Upper lobe of left lung (tissue), 6 donors: ENCODE data around the gene HOXD12. TPM values are rescaled to one million over a fixed set of nuclear protein-coding genes. Genes with fewer than 3 reads are reported as not detected.

ENCODE experiments used
- ATAC-seq, 2 donors: fragments of 200-7000 bp; cut with Tn5 transposase; one replicate each; pipeline ENCODE4 v1.9.1; 2022; ENCODE audit warnings: mild to moderate bottlenecking in 2 of 2, moderate library complexity in 2 of 2; ENCODE audit not compliant: low FRiP score in 2 of 2
- DNase-seq, 2 donors: peaks; one replicate each; pipeline ENCODE4 v3.0.0-alpha.2; 2019 to 2020
- H3K27ac ChIP-seq, 4 donors: fragments of 200-600 bp; sonication (generic); one replicate each; pipeline ENCODE4 v1.5.1; 2016 to 2019
- H3K27me3 ChIP-seq, 4 donors: fragments of 200-600 bp; sonication (generic); one replicate each; pipeline ENCODE4 v1.5.1; 2017 to 2019
- H3K36me3 ChIP-seq, 4 donors: fragments of 200-600 bp; sonication (generic); one replicate each; pipeline ENCODE4 v1.5.1; 2016 to 2019
- H3K4me1 ChIP-seq, 4 donors: fragments of 200-600 bp; sonication (generic); one replicate each; pipeline ENCODE4 v1.5.1; 2018 to 2019
- H3K4me3 ChIP-seq, 4 donors: fragments of 200-600 bp; sonication (generic); one replicate each; pipeline ENCODE4 v1.5.1; 2017 to 2019; ENCODE audit warnings: mild to moderate bottlenecking in 2 of 4, moderate library complexity in 1 of 4
- H3K9me3 ChIP-seq, 4 donors: fragments of 200-600 bp; sonication (generic); one replicate each; pipeline ENCODE4 v1.5.1; 2018 to 2019
- EP300 ChIP-seq, 4 donors: sonication (generic); formaldehyde crosslinking; IDR thresholded peaks; one replicate each; pipeline ENCODE4 v1.5.1; 2017; ENCODE audit warnings: antibody characterized with exemption in 4 of 4, control low read depth in 2 of 4
- POLR2A ChIP-seq, 4 donors: fragments of 450-650 bp; IDR thresholded peaks; one replicate each; pipeline ENCODE4 v1.5.1; 2016 to 2017; ENCODE audit warnings: antibody characterized with exemption in 4 of 4, mild to moderate bottlenecking in 2 of 4
- POLR2AphosphoS5 ChIP-seq, 2 donors: sonication (generic); formaldehyde crosslinking; IDR thresholded peaks; one replicate each; pipeline ENCODE4 v1.5.1; 2017; ENCODE audit warnings: antibody characterized with exemption in 2 of 2
- WGBS, 2 donors: methylation state at CpG; one replicate each; pipeline ENCODE4 v1.1.5; 2017 to 2018; 5-methylcytosine and 5-hydroxymethylcytosine counted together
- total RNA-seq, 6 donors: library from RNA; depleted of rRNA in 4 of 6; stranded (reverse); fragments of >200 nt in 4 of 6; gene quantifications; one replicate each; pipeline versions ENCODE4 v1.1.0 to v1.2.1, GENCODE V29; 2016 to 2021
- TF ChIP-seq, protein P1 (sequence below), 6 experiments: fragments of 450-650 bp in 4 of 6; fragments of 200-600 bp in 2 of 6; sonication (generic) in 2 of 6; IDR thresholded peaks; one replicate each; pipeline ENCODE4 v1.5.1; 2016 to 2019; ENCODE audit warnings: antibody characterized with exemption in 6 of 6
- donor health status: DM: no; HTN: no; CAD: no; lungs with moderate emphysema.
- donor health status: DM: no; HTN: yes; CAD: no; lungs with severe emphysema.

The HOXD12 gene
- total RNA-seq, 6 donors from 2014 or later: not detected

GRCh38 chr2:176095421-176095820 is 4.2 kb upstream of the HOXD12 start:
- DNase-seq (no peak), ATAC-seq (no peak)
- H3K27ac ChIP-seq: no peak overlapping the region
- H3K4me3 ChIP-seq: no peak overlapping the region
- H3K4me1 ChIP-seq: peaks cover 30 to 51% (median 33%) of the 10 kb centered on the region in 4 donors
- peaks cover 0 to 98% (median 57%) of the 10 kb centered on the region in 4 donors for H3K27me3 ChIP-seq
- 17 to 18% methylated on average over 5 of the region's 5 CpGs for WGBS, 2 donors
- no peaks in the 10 kb centered on the region for H3K9me3 ChIP-seq
- no peak for TF ChIP-seq POLR2AphosphoS5 (IDR thresholded peaks at IDR 0.05)
- no peak for TF ChIP-seq EP300 (IDR thresholded peaks at IDR 0.05)
- no peak for TF ChIP-seq POLR2A (IDR thresholded peaks at IDR 0.05)
- TF ChIP-seq, protein P1, sequence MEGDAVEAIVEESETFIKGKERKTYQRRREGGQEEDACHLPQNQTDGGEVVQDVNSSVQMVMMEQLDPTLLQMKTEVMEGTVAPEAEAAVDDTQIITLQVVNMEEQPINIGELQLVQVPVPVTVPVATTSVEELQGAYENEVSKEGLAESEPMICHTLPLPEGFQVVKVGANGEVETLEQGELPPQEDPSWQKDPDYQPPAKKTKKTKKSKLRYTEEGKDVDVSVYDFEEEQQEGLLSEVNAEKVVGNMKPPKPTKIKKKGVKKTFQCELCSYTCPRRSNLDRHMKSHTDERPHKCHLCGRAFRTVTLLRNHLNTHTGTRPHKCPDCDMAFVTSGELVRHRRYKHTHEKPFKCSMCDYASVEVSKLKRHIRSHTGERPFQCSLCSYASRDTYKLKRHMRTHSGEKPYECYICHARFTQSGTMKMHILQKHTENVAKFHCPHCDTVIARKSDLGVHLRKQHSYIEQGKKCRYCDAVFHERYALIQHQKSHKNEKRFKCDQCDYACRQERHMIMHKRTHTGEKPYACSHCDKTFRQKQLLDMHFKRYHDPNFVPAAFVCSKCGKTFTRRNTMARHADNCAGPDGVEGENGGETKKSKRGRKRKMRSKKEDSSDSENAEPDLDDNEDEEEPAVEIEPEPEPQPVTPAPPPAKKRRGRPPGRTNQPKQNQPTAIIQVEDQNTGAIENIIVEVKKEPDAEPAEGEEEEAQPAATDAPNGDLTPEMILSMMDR (IDR thresholded peaks at IDR 0.05): no peak
- H3K36me3 ChIP-seq: no peaks in the 10 kb centered on the region

- peaks cover 0 to 99% (median 62%) of the 10 kb centered on the region in 4 donors for H3K27me3 ChIP-seq
- H3K36me3 ChIP-seq: no peaks in the 10 kb centered on the region
- peak overlapping the region in 3 of 4 donors; percentile 31 to 52 (median 41) for H3K4me3 ChIP-seq
- H3K4me1 ChIP-seq: peaks cover 30 to 54% (median 33%) of the 10 kb centered on the region in 4 donors
- no peak for TF ChIP-seq POLR2A (IDR thresholded peaks at IDR 0.05)
- no peak for TF ChIP-seq EP300 (IDR thresholded peaks at IDR 0.05)
- no peak for TF ChIP-seq POLR2AphosphoS5 (IDR thresholded peaks at IDR 0.05)
- TF ChIP-seq, protein P1 (IDR thresholded peaks at IDR 0.05): no peak
- DNase-seq: no peak
- no peaks in the 10 kb centered on the region for H3K9me3 ChIP-seq
- WGBS, 2 donors: 11 to 12% methylated on average over 16 of the region's 16 CpGs
- no peak for ATAC-seq
- no peak overlapping the region for H3K27ac ChIP-seq
Measured at GRCh38 chr2:176096243-176096985, 3.2 kb upstream of the HOXD12 start.

- WGBS, 2 donors: 1 to 2% methylated on average over 20 to 42 of the region's 45 CpGs
- no peak for TF ChIP-seq EP300 (IDR thresholded peaks at IDR 0.05)
- TF ChIP-seq POLR2A (IDR thresholded peaks at IDR 0.05): no peak
- TF ChIP-seq, protein P1 (IDR thresholded peaks at IDR 0.05): peak; percentile 67 to 90 (median 78)
- TF ChIP-seq POLR2AphosphoS5 (IDR thresholded peaks at IDR 0.05): no peak
- Histone ChIP-seq H3K4me1 (peaks cover 27 to 49% (median 33%) of the 10 kb centered on the region in 4 donors), H3K4me3 (peak overlapping the region; percentile 30 to 52 (median 36)), H3K9me3 (no peaks in the 10 kb centered on the region), H3K27me3 (peaks cover 0 to 96% (median 62%) of the 10 kb centered on the region in 4 donors), H3K27ac (no peak overlapping the region), H3K36me3 (no peaks in the 10 kb centered on the region)
- peak; percentile 74 to 86 for ATAC-seq
- peak; percentile 66 to 90 for DNase-seq
Measured at GRCh38 chr2:176096986-176097819, 2.4 kb upstream of the HOXD12 start.

DNA sequence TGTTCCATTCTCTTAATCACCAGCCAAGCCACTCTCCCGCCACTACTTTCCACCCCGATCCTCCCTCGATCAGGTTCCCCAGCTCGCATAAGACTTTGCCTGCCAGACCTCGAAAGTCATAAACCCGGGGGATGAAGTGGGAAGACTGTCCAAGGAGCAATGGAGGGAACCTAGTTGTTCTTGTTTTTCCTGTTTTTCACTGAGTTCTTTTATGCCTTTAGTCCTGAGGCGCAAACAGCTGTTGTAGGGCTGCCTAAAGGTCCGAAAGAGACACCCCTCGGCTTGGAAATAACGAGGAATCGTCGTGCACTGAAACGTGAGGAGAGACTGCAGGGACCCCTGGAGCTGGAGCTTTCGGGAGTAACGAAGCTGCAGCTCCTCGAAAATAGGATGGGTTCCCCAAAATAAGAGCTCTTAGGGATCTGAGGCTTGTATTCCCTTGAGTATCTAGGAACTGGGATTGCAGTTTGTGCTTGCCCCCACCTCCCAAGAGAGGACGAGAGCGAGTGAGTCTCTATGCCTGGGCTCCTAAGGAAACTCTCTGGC is 1.7 kb upstream of the HOXD12 start:
- ATAC-seq (no peak), DNase-seq (no peak)
- Histone ChIP-seq H3K27me3 (peaks cover 0 to 96% (median 59%) of the 10 kb centered on the region in 4 donors), H3K4me1 (peaks cover 24 to 42% (median 27%) of the 10 kb centered on the region in 4 donors), H3K27ac (no peak overlapping the region), H3K4me3 (peak overlapping the region in 3 of 4 donors; percentile 31 to 52 (median 41)), H3K36me3 (no peaks in the 10 kb centered on the region), H3K9me3 (no peaks in the 10 kb centered on the region)
- TF ChIP-seq, protein P1 (IDR thresholded peaks at IDR 0.05): no peak
- WGBS, 2 donors: 4% methylated on average over 16 to 18 of the region's 18 CpGs
